Measurements from ENCODE around the gene RFLNA.

Gene RFLNA

DNA sequence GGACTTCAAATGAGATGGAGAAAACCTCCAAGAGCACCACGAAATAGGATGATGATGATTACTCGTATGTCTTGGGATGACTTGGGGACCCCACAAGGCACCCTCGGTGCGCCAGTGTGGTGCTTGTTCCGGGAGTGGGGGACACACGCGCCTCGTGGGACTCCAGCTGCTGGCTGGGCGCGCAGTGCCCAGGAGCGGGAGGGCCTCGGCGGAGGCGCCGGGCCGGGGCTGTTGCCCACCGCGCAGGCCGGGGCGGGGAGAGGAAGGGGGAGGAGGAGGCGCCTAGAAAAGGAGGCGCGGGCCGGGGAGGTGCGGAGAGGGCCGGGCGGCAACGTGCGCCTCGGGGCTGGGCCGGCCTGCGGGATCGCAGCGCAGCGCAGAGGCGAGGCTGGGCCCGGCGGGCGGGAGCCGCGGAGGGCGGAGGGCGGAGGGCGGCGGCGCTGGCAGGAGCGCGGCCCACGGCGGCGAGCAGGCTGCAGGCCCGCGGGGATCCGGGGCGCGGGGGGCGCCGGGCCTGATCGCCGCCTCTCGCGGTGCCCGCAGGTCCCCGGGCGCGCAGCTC, at the start of gene RFLNA:
RFLNA (plus strand) TSS at position 314 of the 562 bp plus-strand sequence. CDS start 337 bp downstream, outside the sequence.
- no peak for DNase-seq (ENCODE audit: low read depth in 2 of 2)

DNA sequence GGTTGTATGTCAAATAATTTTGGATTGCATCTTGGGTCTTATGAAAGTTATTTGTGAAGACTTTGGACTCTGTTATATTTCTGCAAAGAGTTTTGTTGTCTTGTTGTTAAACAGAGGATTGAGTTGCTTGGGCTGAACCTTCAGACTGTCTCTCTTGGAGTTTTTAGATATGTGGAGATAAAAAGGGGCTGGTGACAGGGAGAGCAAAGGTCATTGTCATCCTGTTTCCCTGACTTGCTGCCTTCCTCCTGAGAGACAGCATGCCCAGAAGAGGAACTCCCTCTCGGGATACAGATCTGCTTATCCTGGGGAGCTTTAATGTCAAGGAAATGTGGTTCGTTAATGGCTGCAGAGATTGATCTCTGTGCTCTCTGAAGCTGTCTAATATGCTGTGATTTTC, 47.6 kb upstream of the RFLNA start:
- no peak for DNase-seq (ENCODE audit: low read depth in 2 of 2)

DNA sequence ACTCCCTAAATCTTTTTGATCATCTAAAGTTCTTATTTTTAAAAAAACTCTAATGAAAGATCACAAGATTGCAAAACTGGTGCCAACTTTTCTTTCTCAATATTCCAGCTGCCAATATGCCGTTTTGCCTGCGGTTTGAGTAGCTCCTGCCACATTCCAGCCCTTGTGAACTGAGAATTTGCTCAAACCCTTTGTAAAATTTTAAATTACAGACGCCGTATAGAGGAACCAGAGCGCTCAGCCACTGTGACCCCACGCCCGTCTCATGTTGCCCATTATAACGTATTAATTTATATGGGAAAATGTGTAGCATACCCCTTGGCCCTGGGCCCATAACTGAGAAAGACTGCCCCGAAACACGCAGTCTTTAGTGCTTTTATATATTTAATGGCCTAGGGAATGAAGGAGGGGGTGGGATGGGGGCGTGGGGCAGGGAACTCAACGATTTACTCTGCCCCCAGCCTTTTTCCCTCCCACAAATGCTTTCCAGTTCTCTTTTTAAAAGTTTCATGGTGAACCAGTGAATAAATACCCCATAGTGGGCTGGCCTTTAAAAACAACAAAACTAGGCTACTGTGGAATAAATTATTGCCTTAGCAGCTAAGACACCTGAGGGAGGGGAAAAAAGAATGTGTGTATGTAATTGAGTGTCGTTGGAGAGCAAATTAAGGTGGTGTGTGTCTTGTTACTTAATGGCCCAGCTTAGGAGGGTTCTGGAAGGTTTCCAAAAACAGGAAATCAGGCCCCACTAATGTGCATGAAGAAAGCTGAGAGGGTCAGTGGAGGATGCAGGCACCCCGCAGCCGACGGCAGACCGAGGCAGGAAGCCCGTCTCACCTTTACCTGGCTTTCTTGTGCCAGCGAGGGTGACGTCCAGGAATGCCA, 45.7 kb upstream of the RFLNA start:
- DNase-seq (ENCODE audit: low read depth in 2 of 2): no peak

DNA sequence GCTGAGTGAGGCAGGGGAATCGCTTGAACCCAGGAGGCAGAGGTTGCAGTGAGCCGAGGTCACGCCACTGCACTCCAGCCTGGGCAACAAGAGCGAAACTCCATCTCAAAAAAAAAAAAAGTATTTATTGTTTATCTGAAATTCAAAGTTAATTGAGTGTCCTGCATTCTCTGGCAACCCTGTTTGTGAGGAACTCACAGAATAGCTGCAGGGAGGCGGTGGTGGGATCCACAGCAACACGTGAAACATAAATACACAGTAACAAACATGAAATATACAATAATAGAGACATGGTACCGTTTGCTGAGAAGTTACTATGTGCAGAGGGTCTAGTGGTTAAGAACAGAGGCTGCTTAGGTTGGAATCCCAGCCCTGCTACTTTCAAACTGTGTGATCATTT, 43.7 kb upstream of the RFLNA start:
- DNase-seq (ENCODE audit: low read depth in 2 of 2): no peak

GRCh38 chr12:124252964-124253363, 41.9 kb upstream of the RFLNA start:
- no peak for DNase-seq (ENCODE audit: low read depth in 2 of 2)

- DNase-seq (ENCODE audit: low read depth in 2 of 2): no peak
These were observed 40.8 kb upstream of the RFLNA start for GRCh38 chr12:124254126-124254525.

- DNase-seq (ENCODE audit: low read depth in 2 of 2): no peak
These were observed 35.5 kb upstream of the RFLNA start for GRCh38 chr12:124259154-124260066.

GRCh38 chr12:124261885-124262284, 33.0 kb upstream of the RFLNA start:
- no peak for DNase-seq (ENCODE audit: low read depth in 2 of 2)

- DNase-seq (ENCODE audit: low read depth in 2 of 2): no peak
These were observed 30.7 kb upstream of the RFLNA start for GRCh38 chr12:124264089-124264795.

- no peak for DNase-seq (ENCODE audit: low read depth in 2 of 2)
These were observed 30.0 kb upstream of the RFLNA start for GRCh38 chr12:124264879-124265278.

GRCh38 chr12:124267205-124267778, 27.6 kb upstream of the RFLNA start:
- DNase-seq (ENCODE audit: low read depth in 2 of 2): no peak

DNA sequence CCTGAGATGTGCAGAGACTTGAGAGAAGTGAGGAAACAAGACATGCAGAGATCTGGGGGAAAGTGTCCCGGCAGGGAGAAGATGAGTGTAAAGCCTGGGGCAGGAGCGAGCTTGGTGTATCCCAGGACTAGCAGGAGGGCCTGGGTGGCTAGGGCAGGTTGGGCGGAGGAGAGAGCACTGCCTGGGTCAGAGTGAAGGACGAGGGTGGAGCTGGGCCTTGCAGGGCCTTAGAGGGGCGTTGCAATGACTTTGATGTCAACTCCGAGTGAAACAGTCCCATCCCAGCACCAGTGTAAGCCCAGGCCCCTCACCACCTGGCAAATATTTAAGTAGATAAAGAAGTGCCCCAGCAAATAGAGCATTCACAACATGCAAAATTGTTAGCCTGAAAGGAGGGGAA, 24.2 kb upstream of the RFLNA start:
- DNase-seq (ENCODE audit: low read depth in 2 of 2): no peak

GRCh38 chr12:124273630-124274029, 21.3 kb upstream of the RFLNA start:
- DNase-seq (ENCODE audit: low read depth in 2 of 2): no peak

DNA sequence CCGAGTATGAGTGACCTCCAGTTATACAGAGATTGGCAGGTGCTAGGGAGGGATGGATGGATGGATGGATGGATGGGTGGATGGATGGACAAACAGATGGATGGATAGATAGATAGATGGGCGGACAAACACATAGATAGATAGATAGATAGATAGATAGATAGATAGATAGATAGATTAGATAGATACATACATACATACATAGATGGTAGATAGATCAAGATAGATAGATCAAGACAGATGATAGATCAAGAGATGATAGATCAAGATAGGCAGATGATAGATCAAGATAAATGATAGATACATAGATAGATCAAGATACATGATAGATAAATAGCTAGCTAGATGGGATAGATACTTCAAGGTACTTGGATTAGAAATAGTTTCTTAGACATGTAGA, 18.6 kb upstream of the RFLNA start:
- DNase-seq (ENCODE audit: low read depth in 2 of 2): no peak

DNA sequence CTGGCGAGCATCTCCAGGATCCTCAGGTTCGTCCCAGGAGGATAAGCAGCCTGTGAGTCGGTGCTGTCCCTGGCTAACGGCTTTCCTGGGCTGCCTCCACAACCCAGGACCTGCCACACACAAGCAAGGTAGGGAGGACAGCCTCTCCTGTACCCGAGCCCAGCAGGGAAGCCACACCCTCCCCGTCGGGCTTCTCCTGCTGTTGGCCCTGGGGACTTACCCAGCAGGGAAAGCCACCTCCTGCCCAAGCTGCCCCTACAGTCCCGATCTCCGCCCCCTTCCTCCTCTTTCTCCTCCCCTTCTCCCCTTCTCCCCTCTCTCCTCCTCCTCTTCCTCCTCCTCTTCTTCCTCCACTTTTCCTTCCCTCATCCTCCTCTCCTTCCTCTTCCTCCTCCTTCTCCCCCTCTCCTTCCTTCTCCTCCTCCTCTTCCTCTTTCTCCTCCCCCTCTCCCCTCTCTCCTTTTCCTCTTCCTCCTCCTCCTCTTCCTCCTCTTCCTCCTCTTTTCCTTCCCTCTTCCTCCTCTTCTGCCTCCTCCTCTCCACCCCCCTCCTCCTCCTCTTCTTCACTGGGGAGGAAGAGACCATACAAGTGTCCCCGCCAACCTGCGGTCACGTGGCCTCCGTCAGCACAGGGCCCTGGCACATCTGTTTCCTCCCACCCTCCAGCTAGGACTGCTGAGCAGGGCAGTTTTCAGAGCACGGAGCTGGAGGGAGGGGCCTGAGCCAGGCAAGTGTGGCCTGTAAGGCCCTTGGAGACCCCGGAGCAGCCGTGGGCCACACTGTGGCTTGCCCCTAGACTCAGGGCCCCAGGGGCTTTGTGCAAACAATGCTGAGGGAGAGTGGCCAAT, 17.3 kb upstream of the RFLNA start:
- DNase-seq (ENCODE audit: low read depth in 2 of 2): no peak

GRCh38 chr12:124278389-124279101, 16.3 kb upstream of the RFLNA start:
- DNase-seq (ENCODE audit: low read depth in 2 of 2): no peak

GRCh38 chr12:124279315-124279714, 15.6 kb upstream of the RFLNA start:
- DNase-seq (ENCODE audit: low read depth in 2 of 2): no peak

- DNase-seq (ENCODE audit: low read depth in 2 of 2): no peak
These were observed 15.0 kb upstream of the RFLNA start for GRCh38 chr12:124279846-124280360.

GRCh38 chr12:124281309-124281708, 13.6 kb upstream of the RFLNA start:
- DNase-seq (ENCODE audit: low read depth in 2 of 2): no peak
